Omental fat pad (tissue), 4 donors: ENCODE results near the gene LARGE1. TPM values are rescaled to one million over a fixed set of nuclear protein-coding genes. Genes with fewer than 3 reads are reported as not detected.

ENCODE experiments used
- ATAC-seq: fragments of 150-250 bp; one replicate; pipeline ENCODE4 v1.9.1; 2016; ENCODE audit warnings: mild to moderate bottlenecking, moderate library complexity; ENCODE audit not compliant: low FRiP score
- DNase-seq: peaks from one replicate; pipeline ENCODE4 v3.0.0-alpha.2; 2019; ENCODE audit warnings: low spot score
- CTCF ChIP-seq, 3 donors: fragments of 450-650 bp; IDR thresholded peaks; one replicate each; pipeline ENCODE4 v1.5.1; 2016 to 2017; ENCODE audit warnings: antibody characterized with exemption in 3 of 3, mild to moderate bottlenecking in 3 of 3, moderate library complexity in 2 of 3
- total RNA-seq, 4 donors: library from RNA; depleted of rRNA; stranded (reverse); fragments of >200 nt; gene quantifications; one replicate each; pipeline ENCODE4 v1.1.0, GENCODE V29; 2016

The LARGE1 gene
- total RNA-seq, 4 donors from 2014 or later: 16.5 to 31.2 (median 22.3) TPM

- no peak for TF ChIP-seq CTCF (IDR thresholded peaks at IDR 0.05)
- DNase-seq (no peak), ATAC-seq (no peak)
Measured at GRCh38 chr22:33896575-33897447, 23.5 kb downstream of the LARGE1 start.

GRCh38 chr22:33896154-33896553 is 24.1 kb downstream of the LARGE1 start:
- no peak for DNase-seq
- no peak for TF ChIP-seq CTCF (IDR thresholded peaks at IDR 0.05)
- ATAC-seq: no peak

GRCh38 chr22:33895444-33895843 is 24.8 kb downstream of the LARGE1 start:
- no peak for TF ChIP-seq CTCF (IDR thresholded peaks at IDR 0.05)
- DNase-seq (no peak), ATAC-seq (no peak)

- DNase-seq: no peak
- no peak for ATAC-seq
- TF ChIP-seq CTCF (IDR thresholded peaks at IDR 0.05): no peak
Measured at GRCh38 chr22:33894515-33894914, 25.8 kb downstream of the LARGE1 start.

- no peak for TF ChIP-seq CTCF (IDR thresholded peaks at IDR 0.05)
- ATAC-seq: no peak
- DNase-seq: no peak
Measured at GRCh38 chr22:33894036-33894435, 26.2 kb downstream of the LARGE1 start.

GRCh38 chr22:33893512-33893911 is 26.8 kb downstream of the LARGE1 start:
- ATAC-seq (no peak), DNase-seq (no peak)
- no peak for TF ChIP-seq CTCF (IDR thresholded peaks at IDR 0.05)

- DNase-seq (no peak), ATAC-seq (no peak)
- no peak for TF ChIP-seq CTCF (IDR thresholded peaks at IDR 0.05)
Measured at GRCh38 chr22:33891992-33892391, 28.3 kb downstream of the LARGE1 start.
